Breast epithelium (tissue), 3 donors: ENCODE data around the gene OAS2.

ENCODE experiments used
- POLR2A ChIP-seq: fragments of 450-650 bp; IDR thresholded peaks from one replicate; pipeline ENCODE4 v1.6.1; 2016; ENCODE audit warnings: antibody characterized with exemption, mild to moderate bottlenecking, moderate library complexity
- TF ChIP-seq, protein P1 (sequence below), 3 donors: fragments of 450-650 bp; IDR thresholded peaks; one replicate each; pipeline ENCODE4 v1.5.1; 2016 to 2017; ENCODE audit warnings: antibody characterized with exemption in 3 of 3, mild to moderate bottlenecking in 3 of 3, moderate library complexity in 3 of 3

GRCh38 chr12:113060336-113060960 is 82.1 kb downstream of the OAS2 start:
- no peak for TF ChIP-seq POLR2A
- TF ChIP-seq, protein P1, sequence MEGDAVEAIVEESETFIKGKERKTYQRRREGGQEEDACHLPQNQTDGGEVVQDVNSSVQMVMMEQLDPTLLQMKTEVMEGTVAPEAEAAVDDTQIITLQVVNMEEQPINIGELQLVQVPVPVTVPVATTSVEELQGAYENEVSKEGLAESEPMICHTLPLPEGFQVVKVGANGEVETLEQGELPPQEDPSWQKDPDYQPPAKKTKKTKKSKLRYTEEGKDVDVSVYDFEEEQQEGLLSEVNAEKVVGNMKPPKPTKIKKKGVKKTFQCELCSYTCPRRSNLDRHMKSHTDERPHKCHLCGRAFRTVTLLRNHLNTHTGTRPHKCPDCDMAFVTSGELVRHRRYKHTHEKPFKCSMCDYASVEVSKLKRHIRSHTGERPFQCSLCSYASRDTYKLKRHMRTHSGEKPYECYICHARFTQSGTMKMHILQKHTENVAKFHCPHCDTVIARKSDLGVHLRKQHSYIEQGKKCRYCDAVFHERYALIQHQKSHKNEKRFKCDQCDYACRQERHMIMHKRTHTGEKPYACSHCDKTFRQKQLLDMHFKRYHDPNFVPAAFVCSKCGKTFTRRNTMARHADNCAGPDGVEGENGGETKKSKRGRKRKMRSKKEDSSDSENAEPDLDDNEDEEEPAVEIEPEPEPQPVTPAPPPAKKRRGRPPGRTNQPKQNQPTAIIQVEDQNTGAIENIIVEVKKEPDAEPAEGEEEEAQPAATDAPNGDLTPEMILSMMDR (IDR thresholded peaks at IDR 0.05): no peak
